Measurements from ENCODE around the gene OOEP.

Gene OOEP

DNA sequence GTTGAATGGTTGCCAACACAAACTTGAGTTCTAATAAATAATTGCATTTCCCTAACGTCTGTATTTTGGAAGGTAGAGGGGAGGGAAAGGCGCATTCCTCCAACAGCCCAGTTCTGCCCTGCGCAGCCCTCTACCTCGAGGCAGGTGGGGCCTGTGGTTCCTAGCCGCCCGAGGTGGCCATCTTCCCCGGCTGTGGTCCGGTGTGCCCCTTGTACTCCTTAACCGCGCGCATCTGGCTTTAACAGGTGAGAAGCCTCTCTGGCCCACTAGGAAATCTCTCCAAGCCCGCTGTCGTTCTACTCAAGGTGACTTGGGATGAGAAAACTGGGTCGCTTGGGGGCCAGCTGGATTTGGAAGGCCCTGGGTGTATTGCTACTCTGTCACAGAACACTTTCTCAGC, 5.6 kb downstream of the OOEP start:
- Histone ChIP-seq H3F3A (ENCODE audit: low read depth) (no peaks in the 10 kb centered on the region), H3K4me1 (ENCODE audit: insufficient read depth, low read length, poor library complexity, severe bottlenecking) (no peaks in the 10 kb centered on the region), H2AFZ (ENCODE audit: low read length) (no peak overlapping the region), H3K9me2 (replicated peaks; ENCODE audit: low read depth, low read length) (no peaks in the 10 kb centered on the region), H3K27me3 (ENCODE audit: insufficient read depth, low read length, poor library complexity, severe bottlenecking) (no peaks in the 10 kb centered on the region), H3K9ac (ENCODE audit: low read depth, low read length, poor library complexity, severe bottlenecking) (no peak overlapping the region), H3K36me3 (ENCODE audit: insufficient read depth, low read length) (no peaks in the 10 kb centered on the region), H3K79me2 (ENCODE audit: insufficient read depth, low read length) (no peaks in the 10 kb centered on the region), H3K4me3 (ENCODE audit: low read length, poor library complexity, severe bottlenecking) (no peak overlapping the region), H3K9me3 (ENCODE audit: insufficient read depth, low read depth, low read length) (no peaks in the 10 kb centered on the region), H3K4me2 (ENCODE audit: low read depth, low read length, poor library complexity, severe bottlenecking) (no peak overlapping the region), H4K20me1 (ENCODE audit: insufficient read depth, low read length, poor library complexity, severe bottlenecking) (no peaks in the 10 kb centered on the region)
- TF ChIP-seq, protein P1, sequence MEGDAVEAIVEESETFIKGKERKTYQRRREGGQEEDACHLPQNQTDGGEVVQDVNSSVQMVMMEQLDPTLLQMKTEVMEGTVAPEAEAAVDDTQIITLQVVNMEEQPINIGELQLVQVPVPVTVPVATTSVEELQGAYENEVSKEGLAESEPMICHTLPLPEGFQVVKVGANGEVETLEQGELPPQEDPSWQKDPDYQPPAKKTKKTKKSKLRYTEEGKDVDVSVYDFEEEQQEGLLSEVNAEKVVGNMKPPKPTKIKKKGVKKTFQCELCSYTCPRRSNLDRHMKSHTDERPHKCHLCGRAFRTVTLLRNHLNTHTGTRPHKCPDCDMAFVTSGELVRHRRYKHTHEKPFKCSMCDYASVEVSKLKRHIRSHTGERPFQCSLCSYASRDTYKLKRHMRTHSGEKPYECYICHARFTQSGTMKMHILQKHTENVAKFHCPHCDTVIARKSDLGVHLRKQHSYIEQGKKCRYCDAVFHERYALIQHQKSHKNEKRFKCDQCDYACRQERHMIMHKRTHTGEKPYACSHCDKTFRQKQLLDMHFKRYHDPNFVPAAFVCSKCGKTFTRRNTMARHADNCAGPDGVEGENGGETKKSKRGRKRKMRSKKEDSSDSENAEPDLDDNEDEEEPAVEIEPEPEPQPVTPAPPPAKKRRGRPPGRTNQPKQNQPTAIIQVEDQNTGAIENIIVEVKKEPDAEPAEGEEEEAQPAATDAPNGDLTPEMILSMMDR (conservative IDR thresholded peaks at IDR 0.05; ENCODE audit: low read length) = no peak
- no peak for TF ChIP-seq EZH2phosphoT487 (IDR thresholded peaks at IDR 0.05; ENCODE audit: borderline replicate concordance)

DNA sequence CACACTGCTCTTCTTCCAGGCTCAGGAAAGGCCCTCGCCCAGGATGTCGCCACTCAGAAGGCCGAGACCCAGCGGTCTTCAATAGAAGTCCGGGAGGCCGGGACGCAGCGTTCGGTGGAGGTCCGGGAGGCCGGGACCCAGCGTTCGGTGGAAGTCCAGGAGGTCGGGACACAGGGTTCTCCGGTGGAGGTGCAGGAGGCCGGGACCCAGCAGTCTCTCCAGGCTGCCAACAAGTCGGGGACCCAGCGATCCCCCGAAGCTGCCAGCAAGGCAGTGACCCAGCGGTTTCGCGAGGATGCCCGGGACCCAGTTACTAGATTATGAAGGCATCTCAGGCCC, 6.2 kb downstream of the OOEP start:
- no peaks in the 10 kb centered on the region for H3K27me3 ChIP-seq (ENCODE audit: insufficient read depth, low read length, poor library complexity, severe bottlenecking)

DNA sequence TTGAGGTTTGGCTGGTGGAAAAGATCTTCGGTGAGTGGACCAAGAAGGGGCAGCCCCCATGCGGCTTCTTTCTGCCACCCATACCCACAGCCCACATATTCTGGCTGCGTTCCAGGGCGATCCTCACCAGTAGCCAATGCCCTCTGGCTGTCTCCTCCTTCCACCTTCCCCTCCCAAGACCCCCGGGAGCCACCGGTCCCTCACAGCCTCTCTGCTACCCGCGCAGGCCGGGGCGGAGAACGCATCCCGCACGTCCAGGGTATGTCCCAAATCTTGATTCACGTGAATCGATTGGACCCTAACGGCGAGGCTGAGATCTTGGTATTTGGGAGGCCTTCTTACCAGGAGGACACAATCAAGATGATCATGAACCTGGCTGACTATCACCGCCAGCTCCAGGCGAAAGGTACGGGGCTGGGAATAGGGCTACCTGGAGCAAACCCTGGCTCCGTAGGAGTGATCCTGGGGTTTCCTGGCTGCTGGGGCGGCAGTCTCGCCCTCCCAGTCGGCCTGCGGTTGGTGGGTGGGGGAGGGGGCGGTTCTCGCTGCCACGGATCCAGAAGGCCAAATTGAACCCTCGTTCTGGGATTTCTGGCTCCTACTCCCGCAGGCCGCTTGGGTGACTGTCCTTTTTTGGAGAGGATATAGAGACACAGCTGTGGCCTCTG, 6.7 kb downstream of the OOEP start:
- no peak overlapping the region for H3K9ac ChIP-seq (ENCODE audit: low read depth, low read length, poor library complexity, severe bottlenecking)
- no peaks in the 10 kb centered on the region for H3K9me2 ChIP-seq (replicated peaks; ENCODE audit: low read depth, low read length)
- H3K4me2 ChIP-seq (ENCODE audit: low read depth, low read length, poor library complexity, severe bottlenecking) = no peak overlapping the region
- no peaks in the 10 kb centered on the region for H3K27me3 ChIP-seq (ENCODE audit: insufficient read depth, low read length, poor library complexity, severe bottlenecking)
- TF ChIP-seq EZH2phosphoT487 (IDR thresholded peaks at IDR 0.05; ENCODE audit: borderline replicate concordance) = no peak
- TF ChIP-seq, protein P1 (conservative IDR thresholded peaks at IDR 0.05; ENCODE audit: low read length) = no peak
- H3K4me3 ChIP-seq (ENCODE audit: low read length, poor library complexity, severe bottlenecking) = no peak overlapping the region
- H4K20me1 ChIP-seq (ENCODE audit: insufficient read depth, low read length, poor library complexity, severe bottlenecking) = no peaks in the 10 kb centered on the region
- no peaks in the 10 kb centered on the region for H3F3A ChIP-seq (ENCODE audit: low read depth)
- H3K9me3 ChIP-seq (ENCODE audit: insufficient read depth, low read depth, low read length) = no peaks in the 10 kb centered on the region
- no peaks in the 10 kb centered on the region for H3K36me3 ChIP-seq (ENCODE audit: insufficient read depth, low read length)
- no peak overlapping the region for H2AFZ ChIP-seq (ENCODE audit: low read length)
- H3K4me1 ChIP-seq (ENCODE audit: insufficient read depth, low read length, poor library complexity, severe bottlenecking) = no peaks in the 10 kb centered on the region
- no peaks in the 10 kb centered on the region for H3K79me2 ChIP-seq (ENCODE audit: insufficient read depth, low read length)

More for the DNA sequence above, 6.2 kb downstream of the OOEP start:
- no peaks in the 10 kb centered on the region for H3K36me3 ChIP-seq (ENCODE audit: insufficient read depth, low read length)
- no peaks in the 10 kb centered on the region for H3K79me2 ChIP-seq (ENCODE audit: insufficient read depth, low read length)
- TF ChIP-seq, protein P1 (conservative IDR thresholded peaks at IDR 0.05; ENCODE audit: low read length) = no peak
- TF ChIP-seq EZH2phosphoT487 (IDR thresholded peaks at IDR 0.05; ENCODE audit: borderline replicate concordance) = no peak
- no peaks in the 10 kb centered on the region for H3K9me3 ChIP-seq (ENCODE audit: insufficient read depth, low read depth, low read length)
- H3K4me3 ChIP-seq (ENCODE audit: low read length, poor library complexity, severe bottlenecking) = no peak overlapping the region
- H3K4me2 ChIP-seq (ENCODE audit: low read depth, low read length, poor library complexity, severe bottlenecking) = no peak overlapping the region
- no peaks in the 10 kb centered on the region for H3K9me2 ChIP-seq (replicated peaks; ENCODE audit: low read depth, low read length)
- H3K9ac ChIP-seq (ENCODE audit: low read depth, low read length, poor library complexity, severe bottlenecking) = no peak overlapping the region
- H2AFZ ChIP-seq (ENCODE audit: low read length) = no peak overlapping the region
- no peaks in the 10 kb centered on the region for H3K4me1 ChIP-seq (ENCODE audit: insufficient read depth, low read length, poor library complexity, severe bottlenecking)
- no peaks in the 10 kb centered on the region for H3F3A ChIP-seq (ENCODE audit: low read depth)
- H4K20me1 ChIP-seq (ENCODE audit: insufficient read depth, low read length, poor library complexity, severe bottlenecking) = no peaks in the 10 kb centered on the region

Measured in Loucy (cell line).